NCI-H526 (cell line): ENCODE results near the gene PDLIM4.

ENCODE experiments used
- DNase-seq, 2 experiments: peaks; one replicate each; lab custom pipeline; 2025; lab: John Stamatoyannopoulos, UW

The PDLIM4 gene, protein sequence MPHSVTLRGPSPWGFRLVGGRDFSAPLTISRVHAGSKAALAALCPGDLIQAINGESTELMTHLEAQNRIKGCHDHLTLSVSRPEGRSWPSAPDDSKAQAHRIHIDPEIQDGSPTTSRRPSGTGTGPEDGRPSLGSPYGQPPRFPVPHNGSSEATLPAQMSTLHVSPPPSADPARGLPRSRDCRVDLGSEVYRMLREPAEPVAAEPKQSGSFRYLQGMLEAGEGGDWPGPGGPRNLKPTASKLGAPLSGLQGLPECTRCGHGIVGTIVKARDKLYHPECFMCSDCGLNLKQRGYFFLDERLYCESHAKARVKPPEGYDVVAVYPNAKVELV

DNA sequence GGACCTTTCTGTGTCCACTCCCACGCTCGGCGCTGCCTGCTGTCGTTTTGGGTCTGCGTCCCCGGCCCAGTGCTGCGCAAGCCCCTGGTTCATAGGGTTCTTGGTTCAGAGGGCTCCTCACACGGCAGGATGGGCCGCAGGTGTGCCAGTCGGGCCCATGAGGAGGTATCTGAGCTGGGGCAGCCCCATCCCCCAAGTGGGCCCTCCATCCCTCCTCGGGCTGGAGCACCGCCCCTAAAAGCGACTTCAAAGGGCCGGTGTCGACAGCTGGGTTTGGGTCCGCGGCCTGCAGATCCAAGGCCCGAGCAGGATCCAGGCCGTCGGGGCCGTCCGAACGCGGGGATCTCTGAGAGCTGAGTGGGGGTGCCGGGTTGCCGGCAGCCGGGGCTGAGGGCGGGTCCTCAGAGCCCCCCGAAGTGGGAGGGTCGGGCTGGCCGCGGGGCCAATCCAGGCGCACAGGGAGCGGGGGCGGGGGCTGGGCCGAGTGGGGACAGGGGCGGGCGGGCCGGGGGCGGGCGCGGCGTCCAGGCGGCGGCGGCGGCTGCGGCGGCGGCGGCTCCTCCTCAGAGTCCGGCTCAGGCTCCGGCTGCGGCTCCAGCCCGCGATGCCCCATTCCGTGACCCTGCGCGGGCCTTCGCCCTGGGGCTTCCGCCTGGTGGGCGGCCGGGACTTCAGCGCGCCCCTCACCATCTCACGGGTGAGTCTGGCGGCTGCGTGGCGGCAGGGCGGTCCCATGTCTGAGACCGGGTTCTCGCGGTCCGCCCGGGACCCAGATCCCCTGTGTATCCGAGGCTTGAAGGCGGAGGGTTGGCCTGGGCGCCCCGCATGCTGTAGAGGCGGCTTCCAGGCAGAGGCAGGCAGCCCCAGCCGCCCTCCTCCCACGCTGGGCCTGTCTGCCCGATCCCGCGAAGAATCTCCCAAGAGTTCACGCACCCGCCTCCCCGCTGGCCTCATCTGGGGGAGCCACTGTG lies at the start of gene PDLIM4:
Gene PDLIM4 (plus strand): TSS at position 566 of the 971 bp plus-strand sequence. CDS start 39 bp downstream, at position 605.
- peak in 1 of 2 experiments; percentile 18 for DNase-seq

DNA sequence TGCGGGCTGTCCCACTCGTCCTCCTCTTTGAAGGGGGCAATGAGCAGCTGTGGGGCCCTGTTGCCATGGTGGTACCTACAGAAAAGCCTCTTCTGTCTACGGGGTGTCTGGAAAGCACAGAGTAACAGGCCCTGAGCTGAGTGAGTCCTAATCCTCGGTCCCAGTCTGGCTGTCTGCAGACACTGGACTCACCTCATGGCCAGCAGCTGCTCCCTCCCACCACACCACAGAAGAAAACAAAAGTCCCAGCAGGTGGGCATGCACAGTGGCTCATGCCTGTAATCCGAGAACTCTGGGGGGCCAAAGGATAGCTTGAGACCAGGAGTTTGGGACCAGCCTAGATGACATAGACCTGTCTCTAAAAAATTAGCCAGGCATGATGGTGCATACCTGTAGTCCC lies 49.7 kb upstream of the PDLIM4 start:
- no peak for DNase-seq

DNA sequence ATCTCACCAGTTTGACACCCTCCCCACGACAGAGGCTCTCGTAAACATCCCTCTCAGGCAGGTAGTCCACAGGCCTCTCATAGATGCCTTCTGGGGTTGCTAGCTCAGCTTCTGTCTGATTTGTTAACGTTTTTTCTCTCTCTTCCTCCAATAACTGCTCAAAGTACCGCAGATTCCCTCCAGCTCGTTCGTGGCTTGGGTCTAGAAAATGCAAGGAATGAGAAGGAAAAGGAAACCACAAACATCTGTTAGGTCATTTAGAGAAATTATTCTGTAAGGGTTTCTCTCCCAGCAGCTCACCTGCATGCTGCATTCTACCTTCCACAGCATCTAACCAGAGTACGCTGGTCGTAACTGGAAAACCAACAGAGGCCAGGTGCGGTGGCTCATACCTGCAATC lies 48.4 kb upstream of the PDLIM4 start:
- DNase-seq = no peak

DNA sequence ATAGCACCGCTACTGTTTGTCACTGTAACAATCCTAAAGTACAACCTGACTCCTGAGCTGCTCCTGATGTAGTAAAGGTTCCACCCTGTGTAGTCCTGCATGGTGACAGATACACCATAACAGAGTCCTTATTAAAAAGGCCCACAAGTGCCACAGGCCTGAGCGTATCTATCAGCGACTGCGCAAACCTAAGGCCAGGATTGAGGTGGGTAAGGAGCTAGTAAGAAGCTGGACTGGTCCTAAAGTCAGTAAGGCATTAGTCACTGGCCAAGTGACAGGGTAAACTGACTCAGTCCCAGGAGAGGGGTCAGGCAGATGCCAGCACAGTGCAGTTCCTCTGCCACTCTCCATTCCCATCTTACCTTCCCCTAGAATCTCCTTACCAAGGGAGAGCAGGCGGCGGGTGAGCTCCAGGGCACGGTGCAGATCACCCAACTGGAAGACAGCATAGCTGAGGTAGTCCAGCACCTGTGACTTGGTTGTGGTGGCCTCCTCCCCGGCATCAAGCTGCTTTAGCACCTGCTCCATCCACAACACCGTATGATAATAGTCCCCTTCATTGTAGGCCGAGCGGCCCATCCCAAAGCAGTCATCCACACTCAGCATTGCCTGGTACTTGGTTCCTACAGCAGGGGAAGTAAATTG lies 47.5 kb upstream of the PDLIM4 start:
- DNase-seq = no peak

DNA sequence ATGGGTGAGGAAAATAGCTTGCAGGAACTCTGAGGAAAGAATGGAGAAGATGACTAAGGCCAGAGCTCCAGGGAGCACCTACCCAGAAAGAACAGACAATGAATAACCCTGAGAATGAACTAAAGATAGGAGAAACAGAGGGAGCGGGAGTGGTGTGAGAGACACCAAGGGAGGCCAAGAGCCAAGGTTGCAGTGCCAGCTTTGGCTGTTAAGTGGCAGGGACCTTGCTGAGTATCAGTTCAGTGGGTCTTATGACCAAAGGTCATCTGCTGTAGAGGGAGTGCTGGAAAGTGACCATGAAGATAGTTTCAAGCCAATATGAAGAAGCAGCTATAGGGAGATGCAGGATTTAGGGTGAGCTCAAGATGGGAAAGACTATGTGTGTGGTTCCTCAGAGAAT lies 46.6 kb upstream of the PDLIM4 start:
- DNase-seq = no peak

DNA sequence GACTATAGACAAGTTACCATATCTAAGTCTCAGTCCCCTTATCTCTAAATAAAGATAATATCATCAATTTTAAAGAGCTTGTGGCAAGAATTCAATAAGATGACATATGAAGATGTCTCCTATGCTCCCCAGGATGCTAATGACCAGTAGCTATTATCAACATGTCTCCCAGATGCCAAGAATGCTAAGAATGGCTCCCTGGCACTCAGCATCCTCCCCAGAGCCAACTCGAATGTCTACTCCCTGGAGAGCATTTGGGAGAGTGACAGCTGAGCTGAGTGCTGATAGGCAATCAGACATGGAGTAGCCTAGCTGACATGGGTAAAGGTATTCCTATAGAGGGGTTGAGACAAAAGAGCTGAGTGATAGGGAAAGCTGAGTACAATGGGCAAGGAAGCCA lies 45.7 kb upstream of the PDLIM4 start:
- no peak for DNase-seq

DNA sequence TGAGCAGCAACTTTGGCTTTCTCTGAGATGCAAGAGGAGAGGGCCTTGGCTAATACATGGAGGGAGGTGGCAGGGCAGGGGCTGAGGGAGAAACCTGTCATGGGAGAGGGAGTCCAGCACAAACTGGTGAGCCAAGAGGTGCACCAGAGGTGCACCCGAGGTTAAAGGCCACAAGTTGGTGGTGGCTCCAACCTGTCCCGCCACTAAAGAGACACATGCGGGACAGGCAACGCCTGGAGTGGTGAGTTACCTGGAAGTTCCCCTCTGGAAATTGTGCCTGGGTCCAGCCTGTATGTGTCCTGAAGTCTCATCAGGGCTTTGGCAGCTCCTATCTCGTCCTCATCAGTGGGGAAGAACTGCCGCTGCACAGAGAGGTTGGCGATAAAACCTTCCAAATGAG lies 43.8 kb upstream of the PDLIM4 start:
- no peak for DNase-seq

DNA sequence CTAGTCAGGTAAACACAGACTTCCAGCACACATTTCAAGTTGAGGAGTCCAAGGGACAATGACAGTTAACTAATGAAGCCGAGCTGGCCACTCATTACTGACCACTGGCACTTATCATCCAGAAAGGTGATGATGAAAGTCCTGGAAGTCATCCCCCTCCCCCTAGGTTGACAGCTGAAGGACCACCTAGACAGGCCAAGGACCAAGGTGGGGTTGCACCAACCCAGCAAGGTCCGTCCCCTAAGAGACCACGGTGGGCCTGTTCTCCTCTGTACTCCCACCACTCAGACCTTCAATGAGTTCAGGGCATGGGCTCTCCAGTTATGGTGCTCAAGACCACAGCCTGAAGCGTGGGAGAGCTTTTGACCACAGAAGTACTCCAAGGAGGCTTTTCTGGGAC lies 43.0 kb upstream of the PDLIM4 start:
- no peak for DNase-seq

DNA sequence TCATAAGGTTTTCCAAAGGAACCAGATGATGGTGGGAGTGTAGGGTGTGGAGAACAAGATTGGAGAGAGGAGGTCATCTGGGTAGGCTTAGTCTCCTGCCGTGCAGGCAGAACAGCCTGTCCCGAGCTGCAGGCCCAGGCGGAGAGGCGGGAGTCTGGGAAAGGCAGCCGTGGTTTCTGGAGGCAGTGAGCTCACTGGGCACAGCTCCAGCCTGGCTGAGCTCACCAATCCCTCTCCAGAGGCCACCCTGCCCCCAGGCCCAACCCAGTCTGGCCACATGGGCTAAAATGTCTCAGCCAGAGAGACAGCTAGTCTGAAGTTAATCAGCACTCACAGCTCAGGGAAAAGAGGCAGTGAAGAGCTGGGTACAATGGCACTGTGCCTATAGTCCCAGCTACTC lies 42.2 kb upstream of the PDLIM4 start:
- no peak for DNase-seq

DNA sequence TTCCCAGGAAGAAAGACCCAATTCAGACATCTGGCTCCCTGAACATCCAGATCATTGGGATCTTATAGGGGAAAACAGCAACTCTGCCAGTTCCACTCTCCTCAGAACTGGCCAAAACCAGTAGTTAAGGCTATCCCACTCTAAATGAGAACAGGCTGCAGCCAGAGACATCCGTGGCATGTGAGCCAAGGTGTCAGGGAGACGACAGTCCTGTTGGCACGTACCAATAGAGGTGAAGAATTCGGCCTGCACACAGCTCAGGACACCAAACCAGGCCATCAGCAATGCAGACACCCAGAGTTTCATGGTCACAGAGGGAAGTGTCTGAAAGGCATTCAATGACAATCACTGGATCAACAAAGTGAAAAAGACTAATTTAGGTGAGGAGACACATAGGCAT lies 39.2 kb upstream of the PDLIM4 start:
- DNase-seq = no peak

DNA sequence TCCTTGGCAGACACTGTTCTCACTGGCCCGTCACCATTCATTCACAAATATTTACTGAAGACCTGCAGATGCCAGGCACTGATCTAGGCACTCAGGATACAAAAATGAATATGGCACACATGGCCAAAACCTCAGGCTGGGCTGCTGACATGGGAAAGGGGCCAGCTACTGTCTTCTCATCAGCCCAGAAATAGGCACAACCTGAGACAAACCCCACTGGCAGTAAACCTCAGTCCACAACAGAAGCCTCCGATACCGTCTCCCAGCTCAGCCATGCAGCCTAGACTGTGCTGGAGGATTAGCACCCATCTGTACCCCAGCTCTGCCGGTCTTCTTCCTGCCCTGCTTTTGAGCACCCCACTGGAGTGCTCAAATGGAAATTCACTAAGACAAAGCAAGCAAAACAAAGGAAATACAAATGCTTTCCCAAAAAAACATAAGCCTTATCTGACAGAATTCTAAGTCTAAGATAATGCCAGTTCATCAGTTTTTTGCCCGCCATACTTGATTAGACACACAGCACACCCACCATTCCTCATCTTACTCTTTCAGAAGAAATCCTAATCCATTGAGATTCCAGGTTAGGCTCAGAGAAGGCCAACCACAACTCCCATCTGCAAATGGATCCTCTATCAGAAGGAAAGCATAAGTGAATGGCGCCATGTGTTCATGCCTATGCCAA lies 38.1 kb upstream of the PDLIM4 start:
- no peak for DNase-seq

DNA sequence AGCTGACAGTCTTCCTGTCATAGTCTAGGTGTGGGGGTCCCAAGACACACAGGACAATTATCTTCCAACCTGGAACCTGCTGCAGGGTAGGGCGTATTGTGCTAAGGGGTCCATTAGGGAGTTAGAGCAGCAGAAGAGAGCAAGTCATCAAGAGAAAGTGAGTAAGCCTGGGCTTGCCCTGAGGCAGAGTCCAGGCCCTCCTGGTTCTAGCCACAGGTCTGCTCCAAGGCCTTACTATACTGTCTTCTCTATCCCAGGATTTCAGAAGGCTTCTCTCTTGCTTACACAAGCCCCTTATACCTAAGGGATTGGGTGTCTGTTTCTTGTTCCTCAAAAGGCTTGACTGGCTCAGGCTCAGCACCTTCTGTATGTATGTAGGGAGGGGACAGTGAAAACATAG lies 37.5 kb upstream of the PDLIM4 start:
- DNase-seq = no peak

DNA sequence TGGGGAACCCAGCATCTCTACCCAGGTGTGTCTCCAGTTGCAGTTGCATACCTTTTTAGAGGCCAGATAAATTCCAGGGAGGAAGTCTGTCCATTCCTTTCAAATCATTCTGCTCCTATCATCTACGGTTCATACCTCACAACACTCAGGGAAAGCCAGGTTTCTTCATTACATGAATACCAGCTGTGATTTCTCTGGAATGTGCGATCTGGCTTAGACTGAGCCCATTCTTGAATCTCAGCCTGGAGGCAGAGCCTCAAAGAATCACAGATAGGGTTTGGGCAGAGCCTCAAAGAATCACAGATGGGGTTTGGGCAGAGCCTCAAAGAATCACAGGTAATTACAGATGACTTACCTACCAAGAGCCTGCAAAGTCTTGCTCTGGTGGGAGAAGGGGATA lies 37.0 kb upstream of the PDLIM4 start:
- DNase-seq = no peak

DNA sequence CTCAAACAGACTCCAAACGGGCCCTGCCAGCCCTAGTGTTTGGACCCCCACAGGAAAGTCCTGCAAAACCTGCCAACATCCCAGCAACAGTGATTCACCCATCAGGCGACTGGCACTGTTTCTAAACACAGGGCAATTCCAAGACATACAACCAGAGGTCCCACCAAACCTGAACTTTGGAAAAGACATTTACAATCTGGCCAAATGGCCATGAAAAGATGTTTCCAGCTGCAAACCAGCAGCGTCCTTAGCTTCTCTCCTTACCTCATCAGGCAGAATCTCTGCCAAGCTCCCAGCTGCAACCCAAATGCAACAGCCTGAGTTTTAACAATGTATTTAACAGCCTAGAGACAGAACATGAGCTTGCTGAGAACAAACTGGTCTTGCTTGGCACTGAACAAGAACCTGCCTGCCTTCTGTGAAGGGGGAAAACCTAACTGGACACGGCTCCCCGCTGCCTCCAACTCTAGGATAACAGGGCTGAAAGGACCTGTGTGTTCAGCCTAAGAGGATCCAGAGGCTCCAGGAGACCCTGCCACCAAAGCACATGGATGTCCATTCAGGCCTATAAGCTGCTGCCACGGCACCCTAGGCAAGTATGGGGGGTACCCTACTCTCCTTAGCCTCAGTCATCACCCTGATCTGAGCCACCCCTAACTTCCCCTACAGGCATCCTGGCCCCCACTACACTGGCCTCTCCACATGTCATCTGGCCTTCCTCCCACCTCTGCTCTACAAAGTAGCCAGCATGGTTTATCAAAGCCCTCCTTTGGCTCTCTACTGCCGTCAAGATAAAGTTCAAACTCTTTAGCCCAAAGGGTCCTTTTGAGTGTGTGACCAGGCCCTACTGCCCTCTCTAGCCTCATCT lies 35.5 kb upstream of the PDLIM4 start:
- no peak for DNase-seq

DNA sequence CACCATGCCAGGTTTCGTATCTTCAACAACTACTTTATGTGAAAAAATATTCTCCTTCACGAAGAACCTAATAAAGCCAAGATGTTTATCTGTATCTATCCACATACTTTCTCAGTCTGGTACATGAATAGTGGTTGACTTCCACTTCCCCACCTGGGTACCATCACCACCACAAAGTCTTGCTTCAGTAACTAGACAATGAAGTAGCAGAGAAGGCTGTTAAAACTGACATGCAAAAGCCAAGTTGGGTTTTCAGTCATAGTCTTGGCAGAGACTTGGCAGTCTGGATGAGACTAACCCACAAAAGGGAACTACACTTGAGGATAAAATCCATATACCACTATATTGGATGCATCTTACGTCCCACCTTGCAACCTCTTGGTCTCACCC lies 34.9 kb upstream of the PDLIM4 start:
- DNase-seq = no peak

DNA sequence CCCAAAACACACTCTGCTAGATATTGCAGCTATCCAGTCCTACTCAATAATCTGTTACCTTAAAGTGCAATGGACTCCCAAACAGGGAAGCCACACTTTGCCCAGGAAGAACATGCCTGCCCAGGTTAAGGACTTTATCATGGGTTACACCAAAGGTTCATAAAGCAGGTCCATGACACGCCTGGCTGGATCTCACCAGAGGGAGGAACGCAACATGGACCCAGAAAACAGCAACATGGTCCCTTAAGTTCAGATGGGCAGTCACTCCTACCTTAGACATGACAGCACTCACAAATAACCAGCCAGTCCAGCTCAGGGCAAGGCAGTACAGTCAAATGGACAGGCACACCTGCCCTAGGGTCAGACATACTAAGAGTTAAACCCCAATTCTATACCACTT lies 33.6 kb upstream of the PDLIM4 start:
- no peak for DNase-seq

DNA sequence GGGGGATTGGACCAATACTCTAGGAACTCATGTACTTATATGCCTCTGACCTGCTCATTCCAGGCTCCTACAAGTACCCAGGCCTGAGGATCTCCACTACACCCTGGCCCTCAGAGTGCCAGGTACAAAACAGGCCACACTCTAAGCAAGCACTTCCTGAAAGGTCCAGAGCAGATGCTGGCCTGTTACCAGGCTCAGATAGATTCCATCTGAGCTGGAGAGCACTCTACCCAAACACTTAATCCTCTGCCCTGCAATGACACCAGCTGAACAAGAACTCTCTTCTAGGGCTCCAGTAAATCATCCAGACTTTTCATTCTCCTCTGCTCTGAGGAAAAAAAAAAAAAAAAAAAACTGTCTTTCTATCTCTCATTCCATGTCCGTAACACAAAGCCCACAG lies 32.8 kb upstream of the PDLIM4 start:
- DNase-seq = no peak

DNA sequence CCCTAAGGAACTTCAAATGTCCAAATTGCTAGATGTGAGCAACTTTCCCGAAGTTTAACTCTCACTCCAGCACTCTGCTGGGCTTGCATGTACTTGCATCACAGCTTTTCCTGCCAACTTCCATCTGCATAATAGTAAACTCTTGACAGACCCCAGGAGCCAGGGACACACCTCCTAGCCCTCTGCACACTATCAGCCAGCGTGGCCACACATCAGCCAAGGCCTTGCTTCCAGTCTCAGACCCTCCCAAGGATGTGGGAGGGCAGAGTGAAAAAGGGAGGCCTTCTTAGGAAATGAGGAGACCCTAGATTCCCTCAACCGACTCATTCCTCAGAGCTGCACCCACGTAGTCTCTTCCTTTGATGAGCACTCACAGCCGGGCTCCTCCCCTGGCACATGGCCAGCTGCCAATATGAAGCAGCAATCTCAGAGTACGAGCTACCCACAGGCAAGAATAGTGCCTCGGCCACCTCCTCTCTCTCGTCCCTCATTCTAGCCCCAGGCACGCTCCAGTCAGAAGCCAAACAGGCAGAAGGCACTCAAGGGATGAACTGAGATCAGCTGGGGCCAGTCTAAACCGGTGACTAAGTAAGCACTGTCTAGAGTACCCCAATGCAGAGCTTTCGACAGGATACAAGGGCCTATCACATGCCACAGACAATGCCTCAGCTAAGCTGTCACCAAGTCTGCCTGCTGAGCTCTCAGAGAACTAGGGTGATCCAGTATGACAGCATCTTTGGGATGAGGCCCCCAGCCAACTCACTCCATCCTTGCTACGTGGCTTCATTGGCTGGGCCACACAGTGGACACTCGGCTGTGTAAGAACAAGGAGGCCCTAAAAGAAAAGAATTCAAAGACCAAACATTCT lies 32.1 kb upstream of the PDLIM4 start:
- DNase-seq = no peak

DNA sequence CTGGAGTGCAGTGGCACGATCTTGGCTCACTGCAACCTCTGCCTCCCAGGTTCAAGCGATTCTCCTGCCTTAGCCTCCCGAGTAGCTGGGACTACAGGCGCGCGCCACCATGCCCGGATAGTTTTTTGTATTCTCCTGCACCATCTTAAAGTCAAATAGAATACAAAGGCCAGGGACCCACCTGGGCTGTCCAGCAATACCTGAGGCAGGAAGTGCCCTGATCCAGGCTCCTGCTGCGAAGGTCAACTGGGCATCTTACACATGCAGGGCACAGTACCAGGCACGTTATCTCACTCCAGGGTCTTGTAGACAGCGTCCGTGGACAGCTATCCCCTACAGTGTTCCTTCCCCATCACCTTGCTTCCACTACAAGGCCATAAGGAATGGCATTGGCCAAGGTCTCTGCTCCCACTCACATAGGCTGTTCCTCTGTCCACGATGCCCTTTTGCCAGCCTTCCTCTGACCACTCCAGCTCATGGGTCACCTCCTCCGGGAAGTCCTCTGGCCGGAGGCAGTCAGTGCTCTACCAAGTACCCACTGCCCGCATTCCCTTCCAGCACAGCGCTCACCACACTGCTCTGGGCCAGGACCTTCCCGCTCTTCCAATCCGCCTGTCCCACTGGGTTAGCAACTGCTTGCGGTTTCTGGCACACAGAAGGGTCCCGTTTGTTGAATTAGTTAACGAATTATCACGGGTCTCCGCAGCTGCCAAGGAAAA lies 30.8 kb upstream of the PDLIM4 start:
- DNase-seq = no peak

DNA sequence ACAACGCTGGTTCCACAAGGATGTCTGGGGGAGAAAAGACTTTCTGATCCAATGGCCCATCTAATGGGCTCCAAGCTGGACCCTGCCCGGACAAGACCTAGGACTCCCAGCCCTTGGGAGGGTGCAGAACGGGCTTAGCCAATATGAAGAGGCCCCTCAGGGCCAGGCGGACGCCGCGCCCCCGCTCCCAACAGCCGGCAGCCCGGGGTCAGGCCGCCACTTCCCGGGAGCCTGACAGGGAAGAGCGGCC lies 30.3 kb upstream of the PDLIM4 start:
- DNase-seq = no peak
